Measurements from ENCODE around the gene CCDC152.

GRCh38 chr5:42761791-42762190 lies 5.2 kb downstream of the CCDC152 start:
- TF ChIP-seq EZH2 (IDR thresholded peaks at IDR 0.05; ENCODE audit: insufficient read depth, low read length), result no peak
- TF ChIP-seq, protein P1, sequence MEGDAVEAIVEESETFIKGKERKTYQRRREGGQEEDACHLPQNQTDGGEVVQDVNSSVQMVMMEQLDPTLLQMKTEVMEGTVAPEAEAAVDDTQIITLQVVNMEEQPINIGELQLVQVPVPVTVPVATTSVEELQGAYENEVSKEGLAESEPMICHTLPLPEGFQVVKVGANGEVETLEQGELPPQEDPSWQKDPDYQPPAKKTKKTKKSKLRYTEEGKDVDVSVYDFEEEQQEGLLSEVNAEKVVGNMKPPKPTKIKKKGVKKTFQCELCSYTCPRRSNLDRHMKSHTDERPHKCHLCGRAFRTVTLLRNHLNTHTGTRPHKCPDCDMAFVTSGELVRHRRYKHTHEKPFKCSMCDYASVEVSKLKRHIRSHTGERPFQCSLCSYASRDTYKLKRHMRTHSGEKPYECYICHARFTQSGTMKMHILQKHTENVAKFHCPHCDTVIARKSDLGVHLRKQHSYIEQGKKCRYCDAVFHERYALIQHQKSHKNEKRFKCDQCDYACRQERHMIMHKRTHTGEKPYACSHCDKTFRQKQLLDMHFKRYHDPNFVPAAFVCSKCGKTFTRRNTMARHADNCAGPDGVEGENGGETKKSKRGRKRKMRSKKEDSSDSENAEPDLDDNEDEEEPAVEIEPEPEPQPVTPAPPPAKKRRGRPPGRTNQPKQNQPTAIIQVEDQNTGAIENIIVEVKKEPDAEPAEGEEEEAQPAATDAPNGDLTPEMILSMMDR (IDR thresholded peaks at IDR 0.05; ENCODE audit: insufficient read depth, low read depth, low read length), result no peak

Measured in astrocyte (in vitro differentiated cells and primary cell).